ENCODE data around the gene CCDC57. TPM values are rescaled to one million over a fixed set of nuclear protein-coding genes. Genes with fewer than 3 reads are reported as not detected.

Gene CCDC57
- total RNA-seq, 1 experiment from 2014 or later, result 31.0 TPM

DNA sequence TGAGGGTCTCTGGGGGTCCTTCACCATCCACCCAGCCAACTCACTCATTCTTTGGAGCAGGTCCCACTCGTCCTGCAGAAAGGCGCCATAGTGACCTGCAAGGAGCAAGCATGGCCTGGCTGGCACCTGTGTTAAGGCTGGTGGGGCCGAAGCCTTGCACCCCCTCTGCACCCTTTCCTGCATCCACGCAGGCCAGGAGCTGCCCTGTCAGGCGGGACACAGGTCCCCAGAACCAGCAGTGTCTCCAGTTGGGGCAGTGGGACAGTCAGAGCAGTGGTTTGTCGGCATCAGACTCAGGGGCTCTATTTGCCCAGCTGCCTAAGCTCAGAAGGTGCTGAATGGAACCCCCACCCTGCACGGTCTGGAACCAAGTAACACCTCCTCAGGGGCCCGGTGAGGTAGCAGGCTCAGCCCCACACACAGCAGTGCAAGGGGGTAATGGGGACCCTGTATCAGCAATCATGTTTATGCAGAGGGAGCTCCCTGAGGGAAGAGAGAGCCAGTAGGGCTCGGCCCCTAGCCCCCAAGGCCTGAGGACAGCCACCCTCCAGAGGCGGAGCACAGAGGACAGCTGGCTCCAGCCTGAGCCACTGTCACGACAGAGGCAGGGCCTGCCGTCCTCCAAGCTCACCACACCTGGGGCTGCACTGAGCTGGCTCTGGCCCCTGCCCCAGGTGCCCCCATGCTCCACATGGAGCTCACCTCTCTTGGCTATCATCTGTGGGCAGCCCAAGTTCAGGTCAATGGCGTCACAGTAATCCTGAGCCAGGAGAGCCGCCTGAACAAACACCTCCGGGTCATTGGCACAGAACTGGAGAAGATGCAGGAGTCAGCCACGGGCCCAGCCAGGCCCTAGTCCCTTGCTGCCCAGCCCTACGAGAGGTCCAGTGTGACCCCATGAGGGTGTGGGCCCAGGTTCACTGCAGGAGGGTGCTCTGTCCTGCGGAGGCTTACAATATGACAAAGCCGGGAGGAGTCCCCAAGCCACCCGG is 148.9 kb downstream of the CCDC57 start:
- no TSS peak for BruUV-seq (replicated peaks)
- Mint-ChIP-seq H3K4me1 (ENCODE audit: low read depth, unreplicated experiment) (no peaks in the 10 kb centered on the region), H3K36me3 (ENCODE audit: insufficient read depth, unreplicated experiment) (peaks cover 35% of the 10 kb centered on the region), H3K4me3 (ENCODE audit: unreplicated experiment) (peak overlapping the region; percentile 74), H3K27me3 (ENCODE audit: insufficient read depth, unreplicated experiment) (no peaks in the 10 kb centered on the region), H3K27ac (ENCODE audit: unreplicated experiment) (no peak overlapping the region), H3K9me3 (ENCODE audit: unreplicated experiment) (no peaks in the 10 kb centered on the region)
- Histone ChIP-seq H3K4me3 (ENCODE audit: low read depth, low read length) (peak overlapping the region; percentile 59; the same call in 1 of the 2 replicates), H3K27me3 (replicated peaks; ENCODE audit: control insufficient read depth, insufficient read depth, low read length) (no peaks in the 10 kb centered on the region), H3K9me3 (no peaks in the 10 kb centered on the region), H3K36me3 (ENCODE audit: control insufficient read depth, insufficient read depth, low read length) (peaks cover 3% of the 10 kb centered on the region; the same call in 1 of the 2 replicates), H3K4me1 (peaks cover 12% of the 10 kb centered on the region)
- no peak for TF ChIP-seq CTCF (IDR thresholded peaks at IDR 0.05; ENCODE audit: insufficient read depth in 1 of 2, low read depth in 1 of 2, low read length in 1 of 2, severe bottlenecking in 1 of 2, unreplicated experiment in 1 of 2)
- ChIA-PET POLR2A (interaction anchor here (0.5 kb wide), 1 partner anchor 29 kb away, joined by 5 read pairs; no protein-coding TSS in a partner anchor), CTCF (interaction anchor here (2.0 kb wide), 1 partner anchor 33 kb away, joined by 7 read pairs; no protein-coding TSS in a partner anchor)
- intact Hi-C loops (cut with micrococcal nuclease; ENCODE audit: unreplicated experiment), result no loop called here
- no peak for DNase-seq

DNA sequence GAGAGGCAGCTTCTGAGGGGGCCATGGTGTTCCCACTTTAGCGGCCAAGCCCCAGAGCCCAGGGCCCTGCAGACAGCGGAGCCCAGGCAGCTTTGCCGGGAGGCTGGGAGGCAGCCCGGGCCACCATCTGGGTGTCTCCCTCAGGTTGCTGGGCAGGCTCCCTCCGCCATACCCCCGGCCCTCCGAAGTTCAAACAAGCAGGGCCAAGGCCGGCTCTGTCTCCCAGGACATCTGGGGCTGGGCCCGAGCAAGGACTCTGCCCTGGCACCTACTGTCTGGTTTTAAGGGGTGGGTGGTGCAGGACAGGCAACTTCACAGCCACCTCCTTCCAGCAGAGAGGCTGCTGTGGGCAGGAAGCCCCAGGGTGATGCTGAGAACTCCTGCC is 149.7 kb downstream of the CCDC57 start:
- no peak for DNase-seq
- Mint-ChIP-seq H3K9me3 (ENCODE audit: unreplicated experiment) (no peaks in the 10 kb centered on the region), H3K36me3 (ENCODE audit: insufficient read depth, unreplicated experiment) (peaks cover 43% of the 10 kb centered on the region), H3K27me3 (ENCODE audit: insufficient read depth, unreplicated experiment) (no peaks in the 10 kb centered on the region), H3K4me1 (ENCODE audit: low read depth, unreplicated experiment) (no peaks in the 10 kb centered on the region), H3K27ac (ENCODE audit: unreplicated experiment) (no peak overlapping the region), H3K4me3 (ENCODE audit: unreplicated experiment) (no peak overlapping the region)
- CTCF ChIA-PET, result interaction anchor here (0.7 to 2.0 kb wide), 3 partner anchors 32 to 373 kb away, joined by 3 to 7 read pairs (median 4); no protein-coding TSS in a partner anchor
- peaks cover 12% of the 10 kb centered on the region for H3K4me1 ChIP-seq
- H3K27me3 ChIP-seq (replicated peaks; ENCODE audit: control insufficient read depth, insufficient read depth, low read length), result no peaks in the 10 kb centered on the region
- intact Hi-C loops (cut with micrococcal nuclease; ENCODE audit: unreplicated experiment), result no loop called here
- BruUV-seq (replicated peaks), result no TSS peak
- no peak overlapping the region for H3K4me3 ChIP-seq (ENCODE audit: low read depth, low read length)
- H3K36me3 ChIP-seq (ENCODE audit: control insufficient read depth, insufficient read depth, low read length), result peaks cover 3% of the 10 kb centered on the region; the same call in 1 of the 2 replicates
- no peaks in the 10 kb centered on the region for H3K9me3 ChIP-seq
- TF ChIP-seq CTCF (IDR thresholded peaks at IDR 0.05; ENCODE audit: insufficient read depth in 1 of 2, low read depth in 1 of 2, low read length in 1 of 2, severe bottlenecking in 1 of 2, unreplicated experiment in 1 of 2), result no peak
- POLR2A ChIA-PET, result no interaction called here

GRCh38 chr17:82062076-82062983 is 150.3 kb downstream of the CCDC57 start:
- no peak for TF ChIP-seq CTCF (IDR thresholded peaks at IDR 0.05; ENCODE audit: insufficient read depth in 1 of 2, low read depth in 1 of 2, low read length in 1 of 2, severe bottlenecking in 1 of 2, unreplicated experiment in 1 of 2)
- H3K36me3 ChIP-seq (ENCODE audit: control insufficient read depth, insufficient read depth, low read length), result peaks cover 3% of the 10 kb centered on the region; the same call in 1 of the 2 replicates
- intact Hi-C loops (cut with micrococcal nuclease; ENCODE audit: unreplicated experiment), result no loop called here
- ChIA-PET POLR2A (no interaction called here), CTCF (interaction anchor here (0.7 to 2.0 kb wide), 4 partner anchors 11 to 374 kb away, joined by 3 to 7 read pairs (median 4); no protein-coding TSS in a partner anchor)
- no peaks in the 10 kb centered on the region for H3K27me3 ChIP-seq (replicated peaks; ENCODE audit: control insufficient read depth, insufficient read depth, low read length)
- H3K9me3 ChIP-seq, result no peaks in the 10 kb centered on the region
- no peak overlapping the region for H3K4me3 ChIP-seq (ENCODE audit: low read depth, low read length)
- H3K27me3 Mint-ChIP-seq (ENCODE audit: insufficient read depth, unreplicated experiment), result no peaks in the 10 kb centered on the region
- H3K4me1 Mint-ChIP-seq (ENCODE audit: low read depth, unreplicated experiment), result no peaks in the 10 kb centered on the region
- H3K36me3 Mint-ChIP-seq (ENCODE audit: insufficient read depth, unreplicated experiment), result peaks cover 49% of the 10 kb centered on the region
- no peaks in the 10 kb centered on the region for H3K9me3 Mint-ChIP-seq (ENCODE audit: unreplicated experiment)
- DNase-seq, result no peak
- H3K4me1 ChIP-seq, result peaks cover 12% of the 10 kb centered on the region
- no peak overlapping the region for H3K27ac Mint-ChIP-seq (ENCODE audit: unreplicated experiment)
- no peak overlapping the region for H3K4me3 Mint-ChIP-seq (ENCODE audit: unreplicated experiment)
- no TSS peak for BruUV-seq (replicated peaks)
